GM21390 (cell line): ENCODE data around the gene BBS7.
A peak's percentile ranks its signal among the peaks of the same experiment; 100 is the strongest.

ENCODE experiments used
- ATAC-seq: cut with Tn5 transposase; IDR thresholded peaks from one replicate; pipeline ENCODE4 v1.9.1; 2021; ENCODE audit not compliant: unreplicated experiment

BBS7 gene

DNA sequence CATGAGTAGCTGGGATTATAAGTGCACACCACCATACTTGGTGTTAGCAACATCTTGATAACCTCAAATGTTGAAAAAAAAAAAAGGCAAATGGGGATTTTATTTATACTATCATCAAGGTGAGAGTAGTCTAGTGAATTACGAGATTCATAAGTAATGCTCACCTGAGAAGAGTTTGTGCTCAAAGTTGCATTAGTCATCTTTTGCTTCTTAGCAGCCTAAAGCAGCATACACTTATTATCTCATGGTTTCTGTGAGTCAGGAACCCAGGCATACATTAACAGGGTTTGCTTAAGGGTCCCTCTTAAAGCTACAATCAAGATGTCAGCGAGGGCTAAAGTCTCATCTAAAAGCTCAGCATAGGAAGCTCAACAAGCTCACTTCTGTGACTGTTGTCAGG is 77.3 kb downstream of the BBS7 start:
- ATAC-seq: no peak

- no peak for ATAC-seq
Observed at GRCh38 chr4:121791481-121791880, 78.8 kb downstream of the BBS7 start.

- no peak for ATAC-seq
Observed at GRCh38 chr4:121790976-121791375, 79.3 kb downstream of the BBS7 start.

- ATAC-seq: no peak
Observed at GRCh38 chr4:121789960-121790829, 80.1 kb downstream of the BBS7 start.

DNA sequence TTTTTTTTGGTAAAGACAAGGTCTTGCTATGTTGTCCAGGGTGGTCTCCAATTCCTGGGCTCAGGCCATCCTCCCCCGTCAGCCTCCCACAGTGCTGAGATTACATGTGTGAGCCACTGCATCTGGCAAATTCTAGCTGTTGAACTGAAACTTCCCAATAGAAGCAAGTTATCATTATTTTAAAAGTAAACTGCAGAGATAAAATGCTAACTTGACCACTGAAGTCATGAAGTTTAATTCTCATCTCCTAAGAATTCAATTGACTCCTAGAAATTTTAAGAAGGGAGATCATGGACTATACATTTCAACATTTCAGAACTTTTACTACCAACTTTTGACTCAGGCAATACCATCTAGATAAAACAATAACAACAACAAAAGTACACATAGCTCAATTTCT is 80.8 kb downstream of the BBS7 start:
- ATAC-seq: no peak

DNA sequence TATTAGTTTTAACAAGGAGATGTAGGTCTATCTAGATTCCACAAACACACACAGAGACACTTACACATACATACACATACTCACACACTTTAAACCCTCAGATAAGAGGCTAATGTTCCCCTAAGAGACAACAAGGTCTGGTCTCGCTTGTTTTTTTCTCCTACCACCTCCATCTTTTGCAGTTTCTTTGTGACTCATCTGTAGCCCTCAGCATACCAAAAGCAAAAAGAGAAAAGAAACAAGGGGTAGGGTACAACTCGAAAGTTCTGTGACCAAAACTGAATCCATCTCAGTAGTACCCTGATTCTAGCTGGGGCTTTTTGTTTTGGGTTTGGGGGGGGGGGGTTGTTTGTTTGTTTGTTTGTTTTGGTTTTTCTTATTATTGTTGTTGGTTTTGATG is 81.4 kb downstream of the BBS7 start:
- peak; percentile 94 for ATAC-seq

GRCh38 chr4:121786221-121786620 is 84.1 kb downstream of the BBS7 start:
- ATAC-seq: no peak

GRCh38 chr4:121785479-121785878 is 84.8 kb downstream of the BBS7 start:
- ATAC-seq: no peak

GRCh38 chr4:121784975-121785374 is 85.3 kb downstream of the BBS7 start:
- ATAC-seq: no peak

GRCh38 chr4:121784401-121784800 is 85.9 kb downstream of the BBS7 start:
- no peak for ATAC-seq

GRCh38 chr4:121783210-121783609 is 87.1 kb downstream of the BBS7 start:
- no peak for ATAC-seq

GRCh38 chr4:121778991-121779628 is 91.2 kb downstream of the BBS7 start:
- ATAC-seq: no peak

GRCh38 chr4:121777625-121778024 is 92.6 kb downstream of the BBS7 start:
- ATAC-seq: peak; percentile 66

- ATAC-seq: no peak
Observed at GRCh38 chr4:121776610-121777401, 93.5 kb downstream of the BBS7 start.
